SK-N-MC (cell line): ENCODE results near the gene AMIGO3.
A peak's percentile ranks its signal among the peaks of the same experiment; 100 is the strongest.

ENCODE experiments used
- DNase-seq: peaks from one replicate; pipeline ENCODE4 v3.0.0-alpha.2; 2011; ENCODE audit warnings: low read depth, low spot score
- H3K27ac ChIP-seq: fragments of 200-600 bp; sonication (generic); 2 replicates; pipeline ENCODE4 v1.5.1; 2016; ENCODE audit warnings: mixed run types
- H3K36me3 ChIP-seq: fragments of 200-600 bp; sonication (generic); 2 replicates; pipeline ENCODE4 v1.6.1; 2017; ENCODE audit warnings: antibody characterized with exemption, low read length, mixed read lengths; ENCODE audit not compliant: insufficient read depth
- H3K4me3 ChIP-seq: fragments of 200-600 bp; sonication (generic); 2 replicates; pipeline ENCODE4 v1.5.1; 2016
- H3K9ac ChIP-seq: fragments of 200-600 bp; sonication (generic); 2 replicates; pipeline ENCODE4 v1.8.0; 2017; ENCODE audit warnings: mixed run types, mixed read lengths; ENCODE audit not compliant: insufficient read length
- H3K9me3 ChIP-seq: fragments of 200-600 bp; sonication (generic); 2 replicates; pipeline ENCODE4 v1.6.1; 2017; ENCODE audit warnings: low read depth, mild to moderate bottlenecking, antibody characterized with exemption, low read length, moderate library complexity, mixed read lengths
- EZH2 ChIP-seq: fragments of 200-600 bp; sonication (generic); IDR thresholded peaks from one replicate; pipeline ENCODE4 v1.6.1; 2017; ENCODE audit warnings: antibody characterized with exemption
- FOXP2 ChIP-seq: optimal IDR thresholded peaks from 2 replicates; pipeline ENCODE3; 2011; ENCODE audit warnings: mild to moderate bottlenecking, moderate library complexity; ENCODE audit not compliant: insufficient read depth; ENCODE audit errors: extremely low read length, control extremely low read depth
- POLR2AphosphoS5 ChIP-seq: IDR thresholded peaks from 2 replicates; pipeline ENCODE4 v1.6.1; 2012; ENCODE audit warnings: mild to moderate bottlenecking, low read depth, low read length, borderline replicate concordance

Gene AMIGO3

GRCh38 chr3:49673715-49674496 lies 45.6 kb downstream of the AMIGO3 start, which contains the start of gene APEH:
APEH (plus strand) TSS chr3:49674351; CDS start chr3:49674402, 51 bp downstream.
- H3K27ac ChIP-seq = peak within 1 kb of the TSS; percentile 85
- H3K36me3 ChIP-seq = no peaks in the 10 kb centered on the region; the same call in 1 of the 2 replicates
- H3K9me3 ChIP-seq = no peaks in the 10 kb centered on the region
- peak within 1 kb of the TSS; percentile 78 for H3K9ac ChIP-seq
- peak; percentile 66 for DNase-seq
- peak within 1 kb of the TSS; percentile 79 for H3K4me3 ChIP-seq
- TF ChIP-seq EZH2 (no peak), POLR2AphosphoS5 (peak; percentile 77), FOXP2 (no peak)

GRCh38 chr3:49673121-49673714 lies 46.3 kb downstream of the AMIGO3 start:
- Histone ChIP-seq H3K9me3 (no peaks in the 10 kb centered on the region), H3K27ac (peak overlapping the region; percentile 60; the same call in 1 of the 2 replicates), H3K4me3 (peak overlapping the region; percentile 79), H3K9ac (peak overlapping the region; percentile 69), H3K36me3 (no peaks in the 10 kb centered on the region; the same call in 1 of the 2 replicates)
- no peak for DNase-seq
- TF ChIP-seq FOXP2 = no peak
- no peak for TF ChIP-seq POLR2AphosphoS5
- TF ChIP-seq EZH2 = no peak

GRCh38 chr3:49671291-49672288 lies 47.9 kb downstream of the AMIGO3 start:
- H3K27ac ChIP-seq = no peak overlapping the region
- H3K9ac ChIP-seq = no peak overlapping the region
- no peak overlapping the region for H3K4me3 ChIP-seq
- no peak for DNase-seq
- TF ChIP-seq POLR2AphosphoS5 = no peak; the same call in 1 of the 2 replicates
- no peak for TF ChIP-seq FOXP2
- no peak for TF ChIP-seq EZH2
- no peaks in the 10 kb centered on the region; the same call in 1 of the 2 replicates for H3K36me3 ChIP-seq
- H3K9me3 ChIP-seq = no peaks in the 10 kb centered on the region

GRCh38 chr3:49670940-49671290 lies 48.6 kb downstream of the AMIGO3 start:
- Histone ChIP-seq H3K9me3 (no peaks in the 10 kb centered on the region), H3K36me3 (no peaks in the 10 kb centered on the region), H3K4me3 (no peak overlapping the region), H3K27ac (no peak overlapping the region), H3K9ac (no peak overlapping the region)
- TF ChIP-seq POLR2AphosphoS5 (no peak; the same call in 1 of the 2 replicates), FOXP2 (no peak), EZH2 (no peak)
- DNase-seq = no peak

GRCh38 chr3:49669352-49669751 lies 50.1 kb downstream of the AMIGO3 start:
- Histone ChIP-seq H3K27ac (no peak overlapping the region), H3K9ac (no peak overlapping the region), H3K9me3 (no peaks in the 10 kb centered on the region), H3K36me3 (no peaks in the 10 kb centered on the region), H3K4me3 (no peak overlapping the region)
- TF ChIP-seq FOXP2 (no peak), EZH2 (no peak)
- DNase-seq = no peak

- TF ChIP-seq POLR2AphosphoS5 = no peak
- no peak overlapping the region for H3K9ac ChIP-seq
- no peak for DNase-seq
Observed at GRCh38 chr3:49668861-49669260, 50.6 kb downstream of the AMIGO3 start.

GRCh38 chr3:49668414-49668797 lies 51.1 kb downstream of the AMIGO3 start:
- no peak overlapping the region for H3K9ac ChIP-seq
- no peak for DNase-seq
- no peaks in the 10 kb centered on the region for H3K36me3 ChIP-seq
- TF ChIP-seq EZH2 = no peak
- no peak for TF ChIP-seq FOXP2
- TF ChIP-seq POLR2AphosphoS5 = no peak
- H3K9me3 ChIP-seq = no peaks in the 10 kb centered on the region
- H3K27ac ChIP-seq = no peak overlapping the region
- no peak overlapping the region for H3K4me3 ChIP-seq

More at GRCh38 chr3:49668861-49669260, 50.6 kb downstream of the AMIGO3 start:
- Histone ChIP-seq H3K27ac (no peak overlapping the region), H3K36me3 (no peaks in the 10 kb centered on the region), H3K9me3 (no peaks in the 10 kb centered on the region), H3K4me3 (no peak overlapping the region)
